ENCODE results near the gene PLXNC1. TPM values are rescaled to one million over a fixed set of nuclear protein-coding genes. Genes with fewer than 3 reads are reported as not detected.

PLXNC1 gene
- polyA plus RNA-seq, 1 donor (not counting 4 experiments of a cell fraction or from before 2014, with no cell fraction given), result 0.17 TPM

- H3K4me3 ChIP-seq (ENCODE audit: control insufficient read depth in 2 of 3, extremely low read depth in 1 of 3, insufficient read depth in 2 of 3, low read depth in 1 of 3, low read length in 3 of 3), result no peak overlapping the region
- H3K36me3 ChIP-seq (ENCODE audit: control insufficient read depth in 2 of 2, extremely low read depth in 1 of 2, insufficient read depth in 2 of 2, low read length in 2 of 2), result no peaks in the 10 kb centered on the region
- dilution Hi-C loops (cut with MboI; ENCODE audit: extremely low pct_ligation_motif_present, low sequenced_read_pairs), result no loop called here
- H3K27ac ChIP-seq (ENCODE audit: control insufficient read depth, insufficient read depth, low read length), result no peak overlapping the region
- no peak for FAIRE-seq
- H4K20me1 ChIP-seq (ENCODE audit: control insufficient read depth, extremely low read depth, insufficient read depth, low read length), result no peaks in the 10 kb centered on the region
- H3K9me3 ChIP-seq (ENCODE audit: control insufficient read depth, low read depth, low read length), result no peaks in the 10 kb centered on the region
- no peak overlapping the region for H2AFZ ChIP-seq (ENCODE audit: control insufficient read depth, low read length)
- H3K9me1 ChIP-seq (ENCODE audit: control insufficient read depth, extremely low read depth, insufficient read depth, low read length), result no peaks in the 10 kb centered on the region
- no peaks in the 10 kb centered on the region for H3K4me1 ChIP-seq (ENCODE audit: control insufficient read depth, extremely low read depth, insufficient read depth, low read length)
- no peak overlapping the region for H3K9ac ChIP-seq (ENCODE audit: control insufficient read depth, extremely low read depth, insufficient read depth, low read length)
- H3K79me2 ChIP-seq (ENCODE audit: control insufficient read depth, insufficient read depth, low read length), result no peaks in the 10 kb centered on the region
- no peak for DNase-seq (ENCODE audit: low read depth, low spot score)
- TF ChIP-seq EZH2 (IDR thresholded peaks at IDR 0.05; ENCODE audit: low read length), result no peak
- TF ChIP-seq CTCF (optimal IDR thresholded peaks at IDR 0.05 in 1 of 3, IDR thresholded peaks at IDR 0.05 in 1 of 3, conservative IDR thresholded peaks at IDR 0.05 in 1 of 3; ENCODE audit: extremely low read depth in 1 of 3, insufficient read depth in 2 of 3, low read length in 3 of 3), result no peak
- H3K4me2 ChIP-seq (ENCODE audit: control insufficient read depth, extremely low read depth, insufficient read depth, low read depth, low read length), result no peak overlapping the region
- H3K27me3 ChIP-seq (ENCODE audit: control insufficient read depth, extremely low read depth, insufficient read depth, low read length), result peaks cover 9% of the 10 kb centered on the region
These were observed 121.1 kb downstream of the PLXNC1 start for GRCh38 chr12:94269316-94269999.

DNA sequence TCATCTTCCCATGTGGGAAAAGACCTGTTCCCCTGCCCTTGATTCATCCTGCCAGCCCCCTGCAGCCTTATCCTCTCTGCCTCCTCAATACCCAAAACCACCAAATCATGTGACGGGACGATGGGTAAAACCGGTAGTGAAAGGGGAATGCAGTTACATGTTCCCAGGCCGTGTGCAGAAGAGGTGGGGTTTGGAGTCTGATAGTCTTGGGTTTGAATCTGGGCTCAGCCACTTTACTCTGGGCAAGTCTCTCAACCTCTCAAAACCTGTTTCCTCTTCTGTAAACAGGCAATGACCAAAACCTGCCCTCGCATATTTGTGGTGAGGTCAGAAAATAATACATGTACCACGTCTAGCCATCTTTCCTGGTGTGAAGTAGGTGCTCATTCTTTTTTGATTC is 123.0 kb downstream of the PLXNC1 start:
- H3K9me3 ChIP-seq (ENCODE audit: control insufficient read depth, low read depth, low read length), result no peaks in the 10 kb centered on the region
- peaks cover 9% of the 10 kb centered on the region for H3K27me3 ChIP-seq (ENCODE audit: control insufficient read depth, extremely low read depth, insufficient read depth, low read length)
- DNase-seq (ENCODE audit: low read depth, low spot score) (no peak), FAIRE-seq (no peak)
- H3K9ac ChIP-seq (ENCODE audit: control insufficient read depth, extremely low read depth, insufficient read depth, low read length), result no peak overlapping the region
- H2AFZ ChIP-seq (ENCODE audit: control insufficient read depth, low read length), result no peak overlapping the region
- H3K79me2 ChIP-seq (ENCODE audit: control insufficient read depth, insufficient read depth, low read length), result no peaks in the 10 kb centered on the region
- H3K36me3 ChIP-seq (ENCODE audit: control insufficient read depth in 2 of 2, extremely low read depth in 1 of 2, insufficient read depth in 2 of 2, low read length in 2 of 2), result no peaks in the 10 kb centered on the region
- no peaks in the 10 kb centered on the region for H3K9me1 ChIP-seq (ENCODE audit: control insufficient read depth, extremely low read depth, insufficient read depth, low read length)
- H3K4me1 ChIP-seq (ENCODE audit: control insufficient read depth, extremely low read depth, insufficient read depth, low read length), result no peaks in the 10 kb centered on the region
- dilution Hi-C loops (cut with MboI; ENCODE audit: extremely low pct_ligation_motif_present, low sequenced_read_pairs), result no loop called here
- no peak for TF ChIP-seq CTCF (optimal IDR thresholded peaks at IDR 0.05 in 1 of 3, IDR thresholded peaks at IDR 0.05 in 1 of 3, conservative IDR thresholded peaks at IDR 0.05 in 1 of 3; ENCODE audit: extremely low read depth in 1 of 3, insufficient read depth in 2 of 3, low read length in 3 of 3)
- TF ChIP-seq EZH2 (IDR thresholded peaks at IDR 0.05; ENCODE audit: low read length), result no peak
- H3K4me3 ChIP-seq (ENCODE audit: control insufficient read depth in 2 of 3, extremely low read depth in 1 of 3, insufficient read depth in 2 of 3, low read depth in 1 of 3, low read length in 3 of 3), result no peak overlapping the region
- no peaks in the 10 kb centered on the region for H4K20me1 ChIP-seq (ENCODE audit: control insufficient read depth, extremely low read depth, insufficient read depth, low read length)
- H3K4me2 ChIP-seq (ENCODE audit: control insufficient read depth, extremely low read depth, insufficient read depth, low read depth, low read length), result no peak overlapping the region
- no peak overlapping the region for H3K27ac ChIP-seq (ENCODE audit: control insufficient read depth, insufficient read depth, low read length)
